HG02571 (cell line): ENCODE results near the gene LRRC74B.

Source experiments
- ATAC-seq: cut with Tn5 transposase; IDR thresholded peaks from one replicate; pipeline ENCODE4 v1.9.1; 2021; ENCODE audit warnings: mild to moderate bottlenecking, moderate library complexity; ENCODE audit not compliant: unreplicated experiment

LRRC74B gene

GRCh38 chr22:21013657-21014201, 32.0 kb upstream of the LRRC74B start:
- no peak for ATAC-seq

- ATAC-seq, result no peak
These were observed 31.5 kb upstream of the LRRC74B start for GRCh38 chr22:21014202-21014725.

- ATAC-seq, result no peak
These were observed 30.9 kb upstream of the LRRC74B start, which contains the start of gene P2RX6 for GRCh38 chr22:21014726-21015465. Gene P2RX6, plus strand, starts transcription at chr22:21015165. Its CDS starts 10 bp downstream, at chr22:21015175.

GRCh38 chr22:21015466-21016006, 30.2 kb upstream of the LRRC74B start:
- no peak for ATAC-seq

GRCh38 chr22:21016644-21017420, 28.9 kb upstream of the LRRC74B start:
- ATAC-seq, result no peak

- no peak for ATAC-seq
These were observed 27.4 kb upstream of the LRRC74B start for GRCh38 chr22:21018314-21018713.

GRCh38 chr22:21020802-21021429, 24.8 kb upstream of the LRRC74B start:
- no peak for ATAC-seq

- ATAC-seq, result no peak
These were observed 23.2 kb upstream of the LRRC74B start for GRCh38 chr22:21022507-21022906.

- no peak for ATAC-seq
These were observed 22.7 kb upstream of the LRRC74B start for GRCh38 chr22:21022955-21023614.

- no peak for ATAC-seq
These were observed 20.5 kb upstream of the LRRC74B start for GRCh38 chr22:21025266-21025665.

GRCh38 chr22:21025763-21026755, 19.7 kb upstream of the LRRC74B start:
- no peak for ATAC-seq

GRCh38 chr22:21026783-21027692, 18.7 kb upstream of the LRRC74B start:
- no peak for ATAC-seq

GRCh38 chr22:21028277-21029251, 17.2 kb upstream of the LRRC74B start:
- ATAC-seq, result no peak

GRCh38 chr22:21029486-21030025, 16.2 kb upstream of the LRRC74B start:
- ATAC-seq, result no peak

- ATAC-seq, result no peak
These were observed 15.7 kb upstream of the LRRC74B start for GRCh38 chr22:21030032-21030431.
